ENCODE measurements around the gene CHRNA4.
"Not testable (repeated sequence)": the region's sequence is repeated elsewhere in the genome, so short reads cannot be mapped to it uniquely, and the experiment has no call there.

Gene CHRNA4

DNA sequence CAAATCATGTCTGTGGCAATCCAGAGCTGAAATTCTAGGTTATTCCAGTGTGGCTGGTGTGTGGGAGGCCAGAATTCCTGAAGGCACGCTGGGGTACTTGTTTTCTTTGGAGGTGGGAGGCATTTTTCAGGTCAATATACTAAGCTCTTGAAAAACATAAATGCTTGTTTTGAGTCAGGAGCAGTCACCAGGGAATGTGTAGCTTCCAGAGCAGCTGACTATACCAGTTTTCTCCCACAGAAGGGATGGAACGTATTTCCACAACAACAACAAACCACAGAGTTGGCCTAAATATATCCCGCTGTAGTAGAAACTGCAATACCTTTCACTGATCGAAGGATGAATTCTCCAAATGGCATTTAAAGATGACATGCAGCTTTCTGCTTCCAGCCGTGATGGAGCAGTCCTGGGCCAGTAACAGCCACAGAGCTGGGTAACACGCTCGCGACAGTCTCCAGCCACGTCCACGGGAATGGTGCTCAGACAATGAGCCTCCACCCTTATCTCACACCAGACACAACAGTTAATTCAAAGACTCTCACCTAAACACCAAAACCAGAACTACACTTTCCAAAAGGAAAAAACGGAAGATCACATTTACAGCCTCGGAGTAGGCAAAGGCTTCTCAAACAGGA lies 23.2 kb downstream of the CHRNA4 start:
- H3K4me2 ChIP-seq = no peak overlapping the region
- H3K27ac ChIP-seq = no peak overlapping the region
- TF ChIP-seq, protein P1, sequence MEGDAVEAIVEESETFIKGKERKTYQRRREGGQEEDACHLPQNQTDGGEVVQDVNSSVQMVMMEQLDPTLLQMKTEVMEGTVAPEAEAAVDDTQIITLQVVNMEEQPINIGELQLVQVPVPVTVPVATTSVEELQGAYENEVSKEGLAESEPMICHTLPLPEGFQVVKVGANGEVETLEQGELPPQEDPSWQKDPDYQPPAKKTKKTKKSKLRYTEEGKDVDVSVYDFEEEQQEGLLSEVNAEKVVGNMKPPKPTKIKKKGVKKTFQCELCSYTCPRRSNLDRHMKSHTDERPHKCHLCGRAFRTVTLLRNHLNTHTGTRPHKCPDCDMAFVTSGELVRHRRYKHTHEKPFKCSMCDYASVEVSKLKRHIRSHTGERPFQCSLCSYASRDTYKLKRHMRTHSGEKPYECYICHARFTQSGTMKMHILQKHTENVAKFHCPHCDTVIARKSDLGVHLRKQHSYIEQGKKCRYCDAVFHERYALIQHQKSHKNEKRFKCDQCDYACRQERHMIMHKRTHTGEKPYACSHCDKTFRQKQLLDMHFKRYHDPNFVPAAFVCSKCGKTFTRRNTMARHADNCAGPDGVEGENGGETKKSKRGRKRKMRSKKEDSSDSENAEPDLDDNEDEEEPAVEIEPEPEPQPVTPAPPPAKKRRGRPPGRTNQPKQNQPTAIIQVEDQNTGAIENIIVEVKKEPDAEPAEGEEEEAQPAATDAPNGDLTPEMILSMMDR (conservative IDR thresholded peaks at IDR 0.05; ENCODE audit: low read depth, low read length) = no peak
- no peak overlapping the region for H3K4me3 ChIP-seq (IDR thresholded peaks at IDR 0.05; ENCODE audit: insufficient read depth, low read depth, low read length)
- H4K20me1 ChIP-seq (ENCODE audit: insufficient read depth) = no peaks in the 10 kb centered on the region
- peaks cover 91% of the 10 kb centered on the region for H3K27me3 ChIP-seq (ENCODE audit: insufficient read depth, low read depth)
- no peaks in the 10 kb centered on the region for H3K36me3 ChIP-seq (ENCODE audit: insufficient read depth)
- H3K4me1 ChIP-seq (ENCODE audit: low read depth, poor library complexity, severe bottlenecking) = no peaks in the 10 kb centered on the region
- H3K79me2 ChIP-seq (ENCODE audit: insufficient read depth, low read depth) = no peaks in the 10 kb centered on the region
- H2AFZ ChIP-seq (ENCODE audit: low read depth) = no peak overlapping the region
- H3K9ac ChIP-seq = no peak overlapping the region

DNA sequence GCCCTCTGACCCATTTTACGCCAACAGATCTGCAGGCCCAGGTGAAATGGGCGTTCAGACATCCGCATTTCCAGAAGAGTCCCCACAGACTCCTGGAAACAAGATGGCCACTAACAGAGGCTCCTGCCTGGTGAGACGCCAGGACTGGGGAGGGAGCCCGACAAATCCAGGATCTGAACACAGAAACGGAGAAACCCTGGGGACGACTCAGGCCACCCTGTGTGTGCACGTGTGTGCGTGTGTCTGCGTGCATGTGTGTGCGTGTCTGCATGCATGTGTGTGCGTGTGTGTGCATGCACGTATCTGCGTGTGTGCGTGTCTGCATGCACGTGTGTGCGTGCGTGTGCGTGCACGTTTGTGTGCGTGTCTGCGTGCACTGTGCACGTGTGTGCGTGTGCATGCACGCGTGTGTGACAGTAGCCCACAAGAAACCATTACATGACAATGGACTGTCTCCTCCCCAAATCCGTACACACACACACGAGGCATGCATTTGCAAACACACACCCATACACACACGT lies 24.9 kb downstream of the CHRNA4 start:
- Histone ChIP-seq H3K27me3 (ENCODE audit: insufficient read depth, low read depth) (peaks cover 91% of the 10 kb centered on the region), H3K9ac (no peak overlapping the region), H3K4me1 (ENCODE audit: low read depth, poor library complexity, severe bottlenecking) (no peaks in the 10 kb centered on the region), H3K4me3 (IDR thresholded peaks at IDR 0.05; ENCODE audit: insufficient read depth, low read depth, low read length) (no peak overlapping the region), H3K36me3 (ENCODE audit: insufficient read depth) (no peaks in the 10 kb centered on the region), H4K20me1 (ENCODE audit: insufficient read depth) (no peaks in the 10 kb centered on the region), H2AFZ (ENCODE audit: low read depth) (no peak overlapping the region), H3K27ac (no peak overlapping the region), H3K4me2 (no peak overlapping the region), H3K79me2 (ENCODE audit: insufficient read depth, low read depth) (no peaks in the 10 kb centered on the region)
- TF ChIP-seq, protein P1 (conservative IDR thresholded peaks at IDR 0.05; ENCODE audit: low read depth, low read length) = no peak

DNA sequence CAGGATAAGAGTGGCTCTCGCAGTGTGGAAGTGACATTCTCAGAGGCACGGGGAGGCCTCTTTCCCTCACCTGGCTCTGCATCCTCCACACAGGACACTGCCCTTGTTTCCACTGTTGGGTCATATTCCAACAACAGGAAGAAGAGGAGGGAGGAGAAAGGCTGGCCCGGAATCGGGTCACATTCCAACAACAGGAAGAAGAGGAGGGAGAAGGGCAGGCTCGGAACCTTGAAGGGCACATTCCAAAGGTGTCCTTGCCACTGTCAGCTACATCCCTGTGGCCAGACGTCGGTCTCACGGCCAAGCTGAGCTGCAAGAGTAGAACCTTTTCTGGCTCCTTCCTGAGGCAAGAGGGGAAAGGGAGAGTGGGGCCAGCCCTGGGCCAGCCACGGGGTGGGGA lies 25.4 kb downstream of the CHRNA4 start:
- Histone ChIP-seq H3K4me2 (no peak overlapping the region), H2AFZ (ENCODE audit: low read depth) (peak overlapping the region; percentile 95), H3K27ac (no peak overlapping the region), H3K4me1 (ENCODE audit: low read depth, poor library complexity, severe bottlenecking) (no peaks in the 10 kb centered on the region), H3K36me3 (ENCODE audit: insufficient read depth) (no peaks in the 10 kb centered on the region), H4K20me1 (ENCODE audit: insufficient read depth) (no peaks in the 10 kb centered on the region), H3K4me3 (IDR thresholded peaks at IDR 0.05; ENCODE audit: insufficient read depth, low read depth, low read length) (no peak overlapping the region), H3K79me2 (ENCODE audit: insufficient read depth, low read depth) (no peaks in the 10 kb centered on the region), H3K27me3 (ENCODE audit: insufficient read depth, low read depth) (peaks cover 91% of the 10 kb centered on the region), H3K9ac (no peak overlapping the region)
- TF ChIP-seq, protein P1 (conservative IDR thresholded peaks at IDR 0.05; ENCODE audit: low read depth, low read length) = no peak

DNA sequence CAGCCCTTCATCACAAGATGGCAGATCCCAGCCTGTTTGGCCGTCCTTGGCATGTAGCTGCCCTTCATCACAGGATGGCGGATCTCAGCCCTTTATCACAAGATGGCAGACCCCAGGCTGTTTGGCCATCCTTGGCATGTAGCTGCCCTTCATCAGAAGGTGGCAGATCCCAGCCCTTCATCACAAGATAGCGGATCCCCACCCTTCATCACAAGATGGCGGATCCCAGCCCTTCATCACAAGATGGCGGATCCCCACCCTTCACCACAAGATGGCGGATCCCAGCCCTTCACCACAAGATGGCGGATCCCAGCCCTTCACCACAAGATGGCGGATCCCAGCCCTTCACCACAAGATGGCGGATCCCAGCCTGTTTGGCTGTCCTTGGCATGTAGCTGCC lies 26.1 kb downstream of the CHRNA4 start:
- not testable (repeated sequence) for H3K9ac ChIP-seq; H3K27ac ChIP-seq; H3K79me2 ChIP-seq (ENCODE audit: insufficient read depth, low read depth); H3K4me1 ChIP-seq (ENCODE audit: low read depth, poor library complexity, severe bottlenecking); H4K20me1 ChIP-seq (ENCODE audit: insufficient read depth); H3K36me3 ChIP-seq (ENCODE audit: insufficient read depth); H3K4me3 ChIP-seq (IDR thresholded peaks at IDR 0.05; ENCODE audit: insufficient read depth, low read depth, low read length)
- Histone ChIP-seq H2AFZ (ENCODE audit: low read depth) (peak overlapping the region; percentile 95), H3K4me2 (peak overlapping the region; percentile 47; the same call in 1 of the 2 replicates), H3K27me3 (ENCODE audit: insufficient read depth, low read depth) (peaks cover 91% of the 10 kb centered on the region)

DNA sequence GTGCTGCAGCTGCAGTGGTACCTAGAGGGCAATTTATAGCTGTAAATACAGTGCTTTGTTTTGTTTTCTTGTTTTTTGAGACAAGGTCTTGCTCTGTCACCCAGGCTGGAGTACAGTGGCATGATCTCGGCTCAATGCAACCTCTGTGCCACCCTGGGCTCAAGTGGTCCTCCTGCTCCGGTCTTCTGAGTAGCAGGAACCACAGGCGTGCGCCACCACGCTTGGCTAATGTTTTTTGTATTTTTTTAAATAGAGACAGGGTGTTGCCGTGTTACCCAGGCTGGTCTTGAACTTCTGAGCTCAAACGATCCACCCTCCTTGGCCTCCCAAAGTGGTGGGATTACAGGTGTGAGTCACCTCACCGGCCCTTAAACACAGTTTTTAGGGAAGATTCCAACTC lies 26.8 kb downstream of the CHRNA4 start:
- peaks cover 92% of the 10 kb centered on the region for H3K27me3 ChIP-seq (ENCODE audit: insufficient read depth, low read depth)
- H3K4me2 ChIP-seq = peak overlapping the region; percentile 47; the same call in 1 of the 2 replicates
- H3K4me3 ChIP-seq (IDR thresholded peaks at IDR 0.05; ENCODE audit: insufficient read depth, low read depth, low read length) = no peak overlapping the region
- H3K79me2 ChIP-seq (ENCODE audit: insufficient read depth, low read depth) = no peaks in the 10 kb centered on the region
- no peak overlapping the region for H3K9ac ChIP-seq
- TF ChIP-seq, protein P1 (conservative IDR thresholded peaks at IDR 0.05; ENCODE audit: low read depth, low read length) = no peak
- no peak overlapping the region for H3K27ac ChIP-seq
- no peaks in the 10 kb centered on the region for H3K36me3 ChIP-seq (ENCODE audit: insufficient read depth)
- H4K20me1 ChIP-seq (ENCODE audit: insufficient read depth) = no peaks in the 10 kb centered on the region
- no peaks in the 10 kb centered on the region for H3K4me1 ChIP-seq (ENCODE audit: low read depth, poor library complexity, severe bottlenecking)
- H2AFZ ChIP-seq (ENCODE audit: low read depth) = peak overlapping the region; percentile 95; the same call in 1 of the 2 replicates
